CD1c-positive myeloid dendritic cell (primary cell): ENCODE results near the gene DOCK10.

Experiments
- DNase-seq: peaks from one replicate; pipeline ENCODE4 v3.0.0-alpha.2; 2016; ENCODE audit errors: extremely low spot score

Gene DOCK10

GRCh38 chr2:224835405-224835804 lies 206.9 kb downstream of the DOCK10 start:
- DNase-seq, result no peak

GRCh38 chr2:224833986-224834385 lies 208.3 kb downstream of the DOCK10 start:
- no peak for DNase-seq

DNA sequence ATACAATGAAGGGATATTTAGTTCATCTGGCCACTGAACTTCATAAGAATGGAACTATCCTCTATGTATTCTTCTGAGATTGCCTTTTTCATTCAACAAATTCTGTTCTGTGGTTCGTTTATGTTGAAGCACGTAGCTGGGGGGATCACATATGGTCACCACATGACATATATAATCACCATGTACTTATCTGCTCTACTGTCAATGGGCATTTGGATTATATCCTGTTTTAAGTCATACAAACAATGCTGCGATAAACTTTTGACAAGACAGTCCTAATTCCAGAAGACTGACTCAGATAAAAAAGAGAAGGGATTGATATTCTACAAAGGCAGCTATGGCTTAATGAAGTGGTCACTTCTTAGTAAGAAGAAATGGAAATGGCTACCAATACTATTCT lies 210.1 kb downstream of the DOCK10 start:
- no peak for DNase-seq

GRCh38 chr2:224831530-224831929 lies 210.7 kb downstream of the DOCK10 start:
- DNase-seq, result no peak

DNA sequence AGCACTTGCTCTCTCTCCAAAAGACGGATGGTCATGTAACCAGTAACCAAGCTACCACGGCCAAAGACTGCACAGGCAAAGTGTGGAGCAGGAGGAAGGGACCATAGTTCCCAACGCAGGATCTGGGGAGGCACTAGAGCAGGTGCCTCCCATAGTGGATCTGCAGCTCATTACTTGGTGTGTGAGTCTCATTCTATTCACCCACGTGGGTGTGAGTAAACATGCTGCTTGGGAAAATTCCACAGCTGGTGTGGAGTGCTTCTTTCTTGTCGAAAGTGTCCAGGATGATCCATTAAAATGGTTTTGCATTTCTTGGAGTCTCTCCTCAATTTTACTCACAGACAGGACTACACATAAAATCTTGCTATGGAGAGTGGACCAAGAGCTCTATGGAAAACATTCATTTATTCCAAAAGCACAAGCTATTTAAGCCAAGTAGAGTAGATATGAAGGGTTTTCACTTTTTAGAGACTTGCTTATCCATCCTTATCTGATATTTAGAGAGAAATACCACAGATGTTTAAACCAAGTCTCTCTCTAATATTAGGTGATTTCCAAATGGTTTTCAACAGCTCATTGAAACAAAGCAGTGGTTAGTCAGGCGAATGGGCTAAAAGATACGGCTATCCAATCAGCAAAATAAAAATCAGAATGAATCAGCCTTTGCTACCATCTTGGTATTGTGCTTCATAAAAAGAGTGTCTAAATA lies 221.8 kb downstream of the DOCK10 start:
- DNase-seq, result no peak

GRCh38 chr2:224819075-224819474 lies 223.2 kb downstream of the DOCK10 start:
- no peak for DNase-seq

DNA sequence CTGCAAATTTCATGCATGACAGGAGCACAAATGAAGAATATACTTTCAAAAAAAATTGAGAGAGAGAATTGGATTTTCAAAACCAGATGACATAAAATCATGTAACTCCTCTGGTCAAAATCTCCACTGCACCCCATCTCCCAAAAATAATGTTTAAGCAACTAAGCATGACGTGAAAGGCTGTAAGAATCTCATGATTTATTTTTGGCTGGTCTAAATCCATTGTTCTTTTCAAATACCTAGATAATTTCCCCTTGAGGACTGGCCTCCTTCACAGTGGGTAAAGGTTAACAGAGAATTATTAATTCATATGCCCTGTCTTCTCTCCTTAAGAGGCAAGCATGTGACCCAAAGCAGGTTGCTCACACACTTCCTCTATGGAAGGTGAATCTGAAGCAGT lies 224.6 kb downstream of the DOCK10 start:
- no peak for DNase-seq

DNA sequence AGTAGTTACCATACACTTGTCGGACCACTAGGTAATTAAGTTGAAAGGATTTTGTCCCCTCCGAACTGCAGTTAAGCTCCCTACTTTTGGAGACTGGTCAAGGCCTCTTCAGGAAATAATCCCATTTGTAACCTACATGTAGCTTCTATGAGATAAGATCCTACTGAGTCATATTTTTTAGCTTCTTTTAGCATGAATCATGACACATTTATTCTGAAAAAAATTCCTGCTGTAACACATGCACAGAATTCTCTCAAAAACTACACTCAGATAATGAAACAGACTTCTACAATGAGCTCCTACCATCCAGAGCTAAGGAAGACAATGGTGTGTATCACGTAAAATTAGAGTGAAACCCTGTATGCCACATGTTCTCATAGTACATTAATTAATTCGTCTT lies 225.5 kb downstream of the DOCK10 start:
- DNase-seq, result no peak

- DNase-seq, result no peak
Measured at GRCh38 chr2:224813578-224813977, 228.7 kb downstream of the DOCK10 start.

DNA sequence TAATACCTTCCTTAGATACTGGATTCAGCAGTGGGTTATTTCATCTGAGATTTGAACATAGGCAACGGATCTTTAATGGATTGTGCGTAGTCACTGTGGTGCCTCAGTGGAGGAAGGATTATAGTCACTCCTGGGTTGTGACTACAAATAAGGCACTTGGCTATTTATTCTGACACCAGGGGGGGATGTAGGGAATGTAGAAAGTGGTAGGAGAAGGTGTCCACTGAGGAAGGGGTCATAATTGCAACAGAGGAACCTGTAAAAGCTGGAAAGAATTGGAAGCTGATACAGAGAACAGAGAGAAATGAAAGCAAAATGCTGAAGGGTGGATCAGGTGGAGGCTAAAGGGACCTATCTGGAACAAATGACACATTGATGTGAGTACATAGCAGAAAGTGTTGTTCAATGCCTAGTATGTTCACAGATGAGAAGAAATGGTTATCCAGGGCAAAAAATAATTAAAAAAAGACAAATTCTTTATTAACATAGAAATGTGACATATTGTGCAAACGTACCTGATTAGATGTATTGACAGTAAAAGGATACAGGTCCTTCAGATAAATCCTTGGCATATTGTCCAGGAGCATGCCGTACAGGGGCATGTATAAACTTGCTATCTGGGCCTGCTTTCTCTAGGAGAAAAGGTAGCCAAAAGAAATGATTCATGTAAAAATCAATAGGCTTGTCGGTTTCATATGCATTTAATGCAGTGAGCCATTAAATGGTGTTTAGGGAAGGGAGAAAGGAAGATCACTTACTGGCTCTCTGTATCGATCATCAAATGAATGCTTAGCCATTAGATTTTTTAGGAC lies 234.9 kb downstream of the DOCK10 start:
- no peak for DNase-seq

DNA sequence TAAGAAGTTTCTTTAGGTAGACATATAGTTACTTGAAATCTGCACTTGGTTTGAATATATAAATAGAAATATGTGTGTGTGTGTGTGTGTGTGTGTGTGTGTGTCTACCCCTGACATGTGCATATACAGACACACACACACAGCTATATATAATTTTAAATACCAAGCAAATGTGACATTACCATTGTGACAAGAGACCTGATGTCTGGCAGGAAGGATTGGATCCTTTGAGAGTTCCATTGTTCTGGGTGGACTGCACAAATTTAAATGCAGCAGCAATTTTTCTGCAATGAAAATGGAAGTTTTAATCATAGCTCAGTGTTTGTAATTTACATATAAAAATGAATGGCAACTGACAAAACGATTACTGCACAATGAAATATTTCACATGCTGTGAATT lies 238.3 kb downstream of the DOCK10 start:
- no peak for DNase-seq

- DNase-seq, result no peak
Measured at GRCh38 chr2:224802407-224802806, 239.9 kb downstream of the DOCK10 start.

- DNase-seq, result no peak
Measured at GRCh38 chr2:224801360-224801759, 240.9 kb downstream of the DOCK10 start.

- peak; percentile 5 for DNase-seq
Measured at GRCh38 chr2:224799691-224800090, 242.6 kb downstream of the DOCK10 start.

GRCh38 chr2:224798180-224798579 lies 244.1 kb downstream of the DOCK10 start:
- no peak for DNase-seq

DNA sequence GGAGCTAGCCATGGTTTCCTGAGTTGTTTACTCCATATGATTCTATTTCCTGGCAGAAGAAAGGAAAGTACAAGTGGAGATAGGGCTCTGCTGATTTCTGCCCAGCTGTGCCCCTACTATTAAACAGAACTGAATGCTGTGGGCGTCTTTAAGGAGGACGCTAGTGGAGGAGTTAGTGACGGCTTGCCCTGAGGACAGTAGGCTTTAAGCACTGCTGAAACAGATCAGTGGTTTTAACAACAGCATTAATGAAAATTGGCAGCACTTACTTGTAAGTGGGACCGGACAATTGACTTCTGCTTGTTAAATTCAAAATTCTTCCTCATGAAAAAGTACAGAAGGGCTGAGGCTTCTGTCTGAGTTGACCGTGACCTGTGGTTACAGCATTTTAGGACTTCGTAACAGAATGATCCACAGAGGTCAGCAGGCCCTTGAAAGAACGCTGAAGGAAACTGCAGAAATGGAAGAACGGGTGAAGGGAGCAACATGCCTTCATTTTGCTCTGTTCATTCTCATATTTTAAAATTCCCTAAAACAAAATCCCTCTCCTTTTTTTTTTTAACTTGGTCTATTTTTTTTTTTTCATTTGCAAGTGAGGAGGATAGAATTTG lies 245.5 kb downstream of the DOCK10 start:
- no peak for DNase-seq

DNA sequence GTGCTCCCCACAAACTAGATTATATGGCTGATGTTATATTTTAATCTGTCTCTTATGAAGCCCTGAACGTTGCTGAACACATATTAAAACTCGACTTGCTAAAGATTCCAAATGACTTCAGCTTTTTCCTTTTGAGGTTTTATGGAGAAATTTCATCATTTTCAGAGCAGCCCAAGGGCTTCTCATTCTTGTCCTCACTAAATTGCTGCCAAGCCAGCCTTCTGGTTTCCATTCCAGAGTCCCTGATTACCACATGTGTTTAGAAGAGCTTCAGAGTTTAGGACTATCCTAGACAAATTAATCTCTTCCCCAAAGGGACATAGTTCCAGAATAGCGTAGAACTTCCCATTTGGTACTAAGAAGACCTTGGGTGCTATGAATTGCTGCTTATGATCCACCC lies 248.3 kb downstream of the DOCK10 start:
- DNase-seq, result no peak

DNA sequence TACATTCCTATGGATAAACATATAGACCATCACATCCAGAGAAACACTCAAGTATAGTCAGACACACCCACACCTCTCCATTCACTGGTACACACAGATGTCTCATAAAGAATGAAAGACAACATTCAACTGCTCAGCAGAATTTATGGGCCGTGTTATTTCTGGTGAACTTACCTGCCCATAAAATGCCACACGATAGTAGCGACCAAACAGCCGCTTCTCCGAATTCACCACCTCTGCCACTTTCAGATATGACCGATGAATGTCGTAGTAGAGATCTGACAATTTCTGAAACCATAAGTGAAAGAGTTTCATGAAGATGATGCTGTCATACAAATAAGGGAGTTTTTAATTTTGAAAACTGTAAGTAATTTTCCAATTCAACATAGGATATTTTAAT lies 255.4 kb downstream of the DOCK10 start:
- DNase-seq, result no peak

GRCh38 chr2:224781400-224781799 lies 260.9 kb downstream of the DOCK10 start:
- no peak for DNase-seq

GRCh38 chr2:224780823-224781222 lies 261.4 kb downstream of the DOCK10 start:
- DNase-seq, result no peak

DNA sequence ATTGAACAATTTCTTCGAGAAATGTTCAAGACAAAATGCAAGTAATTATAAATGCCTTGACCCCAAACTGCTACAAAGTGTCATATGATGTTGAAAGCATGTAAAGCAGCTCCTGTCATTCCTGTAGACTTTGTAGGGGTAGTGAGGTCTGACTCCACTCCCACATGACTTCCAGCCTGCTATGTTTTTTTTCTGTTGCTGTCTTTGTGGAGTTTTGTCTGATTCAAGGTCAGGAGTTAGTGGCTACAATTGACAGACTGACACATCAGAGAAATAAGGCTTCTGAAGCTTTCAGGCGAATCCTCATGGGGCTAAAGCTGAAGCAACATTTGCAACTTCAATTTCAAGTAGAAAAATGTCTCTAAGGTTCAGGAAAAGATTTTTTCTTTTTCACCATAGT lies 262.2 kb downstream of the DOCK10 start:
- no peak for DNase-seq

DNA sequence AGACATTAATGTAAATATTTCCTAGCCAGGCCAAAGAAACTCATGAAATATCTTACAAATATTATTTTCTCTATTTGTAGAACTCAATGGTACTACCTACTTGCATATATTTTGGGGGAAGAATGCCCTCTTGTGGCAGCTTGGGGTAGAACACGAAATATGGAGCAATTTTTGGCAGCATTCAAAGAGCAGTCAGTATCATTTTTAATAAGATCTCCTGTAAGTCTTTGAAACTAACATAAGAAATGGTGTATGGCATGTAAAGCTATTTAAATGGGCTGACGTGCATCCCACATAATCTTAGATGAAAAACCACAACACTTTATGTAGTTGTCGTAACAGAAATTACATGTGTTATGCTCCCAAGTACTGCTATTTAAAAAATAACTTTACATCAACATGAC lies 263.8 kb downstream of the DOCK10 start:
- peak; percentile 67 for DNase-seq

GRCh38 chr2:224777559-224777930 lies 264.7 kb downstream of the DOCK10 start:
- no peak for DNase-seq
